Endothelial cell of umbilical vein (primary cell): ENCODE data around the gene GATA2. TPM values are rescaled to one million over a fixed set of nuclear protein-coding genes. Genes with fewer than 3 reads are reported as not detected.

Experiments
- BruUV-seq: library from RNA; stranded (reverse); fragments of 400-500 nt; replicated peaks from 2 replicates; lab custom pipeline; 2021; lab: Mats Ljungman, UMichigan
- CTCF ChIA-PET: fragments of 300-600, 350-600 bp; sonication (Branson Sonifier 250); formaldehyde crosslinking; loops from one replicate; lab custom pipeline; 2021; ENCODE audit warnings: antibody characterized with exemption, inconsistent platforms; lab: Charles Lee
- POLR2A ChIA-PET: fragments of 300-600, 350-600 bp; sonication (Branson Sonifier 250); formaldehyde crosslinking; loops from one replicate; lab custom pipeline; 2021; ENCODE audit warnings: antibody characterized with exemption, inconsistent platforms; lab: Charles Lee
- DNase-seq: peaks from one replicate; pipeline ENCODE4 v3.0.0-alpha.2; 2011; ENCODE audit warnings: low read depth, low spot score
- FAIRE-seq: peaks from 2 replicates; lab custom pipeline; 2011; peaks lifted over from hg19 to GRCh38; lab: Jason Lieb, UNC
- H2AFZ ChIP-seq: 2 replicates; pipeline ENCODE4 v1.6.0; 2012; ENCODE audit warnings: low read depth, low read length, control low read depth, inconsistent platforms
- H3K27ac ChIP-seq: 2 replicates; pipeline ENCODE4 v1.5.1; 2011; ENCODE audit warnings: low read depth, mild to moderate bottlenecking, control low read depth, low read length, moderate library complexity; ENCODE audit not compliant: insufficient read depth
- H3K27me3 ChIP-seq, 2 experiments: 2 replicates each; pipeline versions ENCODE4 v1.6.0 to v1.6.1; 2011; ENCODE audit warnings: low read length in 2 of 2, mixed read lengths in 1 of 2; ENCODE audit not compliant: control insufficient read depth in 2 of 2, insufficient read depth in 2 of 2
- H3K36me3 ChIP-seq, 2 experiments: 2 replicates in 1 of 2; 3 replicates in 1 of 2; pipeline ENCODE4 v1.5.1; 2011; ENCODE audit warnings: low read length in 2 of 2, mild to moderate bottlenecking in 1 of 2, moderate library complexity in 1 of 2; ENCODE audit not compliant: control insufficient read depth in 2 of 2, insufficient read depth in 2 of 2; ENCODE audit errors: extremely low read depth in 1 of 2
- H3K4me1 ChIP-seq: 3 replicates; pipeline ENCODE4 v1.5.1; 2011; ENCODE audit warnings: mild to moderate bottlenecking, low read length; ENCODE audit not compliant: control insufficient read depth, insufficient read depth; ENCODE audit errors: extremely low read depth
- H3K4me2 ChIP-seq: 2 replicates; pipeline ENCODE4 v1.6.1; 2011; ENCODE audit warnings: low read length, control low read depth, mixed read lengths; ENCODE audit not compliant: insufficient read depth
- H3K4me3 ChIP-seq, 3 experiments: fragments of 200-600 bp in 1 of 3; sonication (generic), shearing (Covaris generic) in 1 of 3; replicated peaks in 1 of 3; 2 replicates each; pipeline ENCODE4 v1.5.1; 2011 to 2016; ENCODE audit warnings: control low read depth in 3 of 3, low read length in 3 of 3, mild to moderate bottlenecking in 2 of 3, inconsistent platforms in 1 of 3, low read depth in 1 of 3, moderate library complexity in 1 of 3; ENCODE audit not compliant: insufficient read depth in 1 of 3
- H3K79me2 ChIP-seq: 2 replicates; pipeline ENCODE4 v1.6.0; 2012; ENCODE audit warnings: low read length, inconsistent platforms; ENCODE audit not compliant: control insufficient read depth, insufficient read depth
- H3K9ac ChIP-seq: replicated peaks from 2 replicates; pipeline ENCODE3; 2011; ENCODE audit warnings: low read length, control low read depth; ENCODE audit not compliant: insufficient read depth; ENCODE audit errors: extremely low read depth
- H3K9me1 ChIP-seq: replicated peaks from 3 replicates; pipeline ENCODE4 v1.6.0; 2011; ENCODE audit warnings: mild to moderate bottlenecking, low read length; ENCODE audit not compliant: control insufficient read depth, insufficient read depth; ENCODE audit errors: extremely low read depth
- H3K9me3 ChIP-seq: replicated peaks from 2 replicates; pipeline ENCODE4 v1.5.1; 2012; ENCODE audit warnings: low read length, inconsistent platforms; ENCODE audit not compliant: control insufficient read depth, insufficient read depth
- H4K20me1 ChIP-seq: replicated peaks from 2 replicates; pipeline ENCODE3; 2011; ENCODE audit warnings: mild to moderate bottlenecking, low read length; ENCODE audit not compliant: control insufficient read depth, insufficient read depth; ENCODE audit errors: extremely low read depth
- CTCF ChIP-seq, 2 donors: IDR thresholded peaks; 1 replicate in 1 of 2; 2 replicates in 1 of 2; pipeline ENCODE4 v1.5.1; 2011; ENCODE audit warnings: low read length in 2 of 2, mild to moderate bottlenecking in 2 of 2, moderate library complexity in 2 of 2, control low read depth in 1 of 2, inconsistent platforms in 1 of 2, low read depth in 1 of 2; ENCODE audit not compliant: insufficient read depth in 1 of 2; ENCODE audit errors: extremely low read depth in 1 of 2
- EZH2 ChIP-seq: IDR thresholded peaks from 2 replicates; pipeline ENCODE4 v1.6.1; 2012; ENCODE audit warnings: borderline replicate concordance, low read depth, mild to moderate bottlenecking, moderate library complexity, low read length, inconsistent platforms; ENCODE audit not compliant: severe bottlenecking
- FOS ChIP-seq: IDR thresholded peaks from 2 replicates; pipeline ENCODE4 v1.6.1; 2011; ENCODE audit warnings: mild to moderate bottlenecking, low read length, moderate library complexity, borderline replicate concordance; ENCODE audit not compliant: insufficient read depth
- GATA2 ChIP-seq: IDR thresholded peaks from 2 replicates; pipeline ENCODE4 v1.7.0; 2011; ENCODE audit warnings: low read depth, mild to moderate bottlenecking, moderate library complexity, mixed read lengths, low read length; ENCODE audit not compliant: insufficient read length, insufficient read depth
- JUN ChIP-seq: IDR thresholded peaks from 2 replicates; pipeline ENCODE4 v1.6.1; 2011; ENCODE audit warnings: borderline replicate concordance, low read depth; ENCODE audit not compliant: insufficient read length, insufficient read depth
- MAX ChIP-seq: IDR thresholded peaks from 2 replicates; pipeline ENCODE4 v1.6.1; 2011; ENCODE audit not compliant: insufficient read depth, insufficient read length
- MYC ChIP-seq: IDR thresholded peaks from one replicate; pipeline ENCODE4 v1.6.1; 2011; ENCODE audit warnings: mild to moderate bottlenecking, low read depth, low read length
- POLR2A ChIP-seq: IDR thresholded peaks from 2 replicates; pipeline ENCODE4 v1.6.1; 2012; ENCODE audit warnings: low read depth, mild to moderate bottlenecking, control low read depth, low read length
- POLR2AphosphoS5 ChIP-seq: IDR thresholded peaks from 2 replicates; pipeline ENCODE4 v1.6.1; 2012; ENCODE audit warnings: low read depth, mild to moderate bottlenecking, control low read depth, low read length, moderate library complexity; ENCODE audit not compliant: insufficient read depth
- dilution Hi-C: fragments of 300-500 bp; cut with MboI; formaldehyde crosslinking; loops from one replicate; pipeline ENCODE4 v1.15.0; 2019; ENCODE audit warnings: low sequenced_read_pairs; ENCODE audit not compliant: extremely low pct_ligation_motif_present
- intact Hi-C: fragments of 100-400 bp; cut with micrococcal nuclease; formaldehyde crosslinking; loops from one replicate; pipeline ENCODE4 v1.10.0; 2022
- polyA plus RNA-seq, 4 experiments: library from polyadenylated mRNA; depleted of rRNA in 3 of 4; stranded (reverse) in 3 of 4; unstranded in 1 of 4; fragments of >200 nt; gene quantifications; 2 replicates each; pipeline versions ENCODE4 v1.2.1 to v1.2.3, GENCODE V29; 2011 to 2012; ENCODE audit warnings: missing spikeins in 1 of 4
- total RNA-seq: library from RNA; stranded (reverse); gene quantifications from 2 replicates; pipeline ENCODE4 v1.2.3, GENCODE V29; 2021

Gene GATA2
- total and polyA plus RNA-seq, 2 donors (not counting 3 experiments of a cell fraction or from before 2014, with no cell fraction given): 28.8 to 62.2 TPM

DNA sequence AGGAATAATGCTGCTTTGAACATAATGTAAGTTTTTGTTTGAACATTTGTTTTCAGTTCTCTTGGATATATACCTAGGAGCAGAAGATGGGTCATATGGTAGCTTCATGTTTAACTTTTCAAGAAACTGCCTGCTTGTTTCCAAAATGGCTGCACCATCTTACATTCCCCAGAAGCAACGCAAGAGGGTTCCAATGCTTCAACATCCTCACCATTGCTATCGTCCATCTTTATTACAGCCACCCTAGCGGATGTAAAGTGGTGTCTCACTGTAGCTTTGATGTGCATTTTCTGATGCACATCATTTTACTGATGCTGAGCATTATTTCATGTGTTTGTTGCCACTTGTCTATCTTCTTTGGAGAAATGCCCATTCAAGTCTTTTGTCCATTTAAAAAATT lies 46.4 kb upstream of the GATA2 start:
- CTCF ChIA-PET: interaction anchor here (1.2 to 1.6 kb wide), 2 partner anchors 18 to 45 kb away, joined by 4 read pairs; no protein-coding TSS in a partner anchor

GRCh38 chr3:128537091-128537703 lies 44.2 kb upstream of the GATA2 start:
- dilution Hi-C loops (no loop called here), intact Hi-C loops (no loop called here)
- DNase-seq: no peak
- Histone ChIP-seq H3K4me2 (no peak overlapping the region), H3K27ac (no peak overlapping the region), H3K79me2 (no peaks in the 10 kb centered on the region), H4K20me1 (no peaks in the 10 kb centered on the region), H3K9me3 (no peaks in the 10 kb centered on the region), H2AFZ (no peak overlapping the region), H3K36me3 (no peaks in the 10 kb centered on the region), H3K4me3 (no peak overlapping the region), H3K4me1 (no peaks in the 10 kb centered on the region), H3K9me1 (no peaks in the 10 kb centered on the region), H3K9ac (no peak overlapping the region), H3K27me3 (peaks cover 45 to 49% of the 10 kb centered on the region in 2 experiments)
- no peak for TF ChIP-seq MYC
- TF ChIP-seq JUN: no peak
- TF ChIP-seq POLR2A: no peak
- no peak for TF ChIP-seq CTCF (IDR thresholded peaks at IDR 0.05; ENCODE audit: extremely low read depth in 1 of 2, insufficient read depth in 1 of 2, low read depth in 1 of 2, low read length in 2 of 2)
- no peak for TF ChIP-seq GATA2
- TF ChIP-seq POLR2AphosphoS5: no peak
- no peak for TF ChIP-seq MAX
- TF ChIP-seq EZH2: no peak
- TF ChIP-seq FOS: no peak
- CTCF ChIA-PET: interaction anchor here (1.0 to 1.5 kb wide), 2 partner anchors 10 kb away, joined by 3 read pairs; no protein-coding TSS in a partner anchor
- no peak for FAIRE-seq
- no TSS peak for BruUV-seq
- POLR2A ChIA-PET: no interaction called here

More for the DNA sequence above, 46.4 kb upstream of the GATA2 start:
- H3K4me3 ChIP-seq: no peak overlapping the region
- FAIRE-seq: no peak
- H3K4me1 ChIP-seq: no peaks in the 10 kb centered on the region
- no peaks in the 10 kb centered on the region for H3K9me3 ChIP-seq
- no peak for DNase-seq
- no peak overlapping the region for H3K9ac ChIP-seq
- no peak overlapping the region for H3K27ac ChIP-seq
- H3K79me2 ChIP-seq: no peaks in the 10 kb centered on the region
- BruUV-seq: no TSS peak
- no peaks in the 10 kb centered on the region for H3K9me1 ChIP-seq
- dilution Hi-C loops: no loop called here
- no peak for TF ChIP-seq FOS
- TF ChIP-seq POLR2AphosphoS5: no peak
- TF ChIP-seq POLR2A: no peak
- TF ChIP-seq GATA2: no peak
- TF ChIP-seq EZH2: no peak
- no peak for TF ChIP-seq JUN
- intact Hi-C loops: no loop called here
- POLR2A ChIA-PET: no interaction called here
- H2AFZ ChIP-seq: no peak overlapping the region
- peaks cover 36 to 40% of the 10 kb centered on the region in 2 experiments for H3K27me3 ChIP-seq
- no peaks in the 10 kb centered on the region for H3K36me3 ChIP-seq
- no peaks in the 10 kb centered on the region for H4K20me1 ChIP-seq
- H3K4me2 ChIP-seq: no peak overlapping the region
